C4-2B (cell line): ENCODE measurements around the gene TMEM258.

Experiments used
- ZFX ChIP-seq: fragments of 450-650 bp; IDR thresholded peaks from 2 replicates; pipeline ENCODE4 v1.6.1; 2017
- TF ChIP-seq, protein P1 (sequence below): fragments of 450-650 bp; conservative IDR thresholded peaks from 2 replicates; pipeline ENCODE4 v1.5.1; 2017; ENCODE audit warnings: mild to moderate bottlenecking

DNA sequence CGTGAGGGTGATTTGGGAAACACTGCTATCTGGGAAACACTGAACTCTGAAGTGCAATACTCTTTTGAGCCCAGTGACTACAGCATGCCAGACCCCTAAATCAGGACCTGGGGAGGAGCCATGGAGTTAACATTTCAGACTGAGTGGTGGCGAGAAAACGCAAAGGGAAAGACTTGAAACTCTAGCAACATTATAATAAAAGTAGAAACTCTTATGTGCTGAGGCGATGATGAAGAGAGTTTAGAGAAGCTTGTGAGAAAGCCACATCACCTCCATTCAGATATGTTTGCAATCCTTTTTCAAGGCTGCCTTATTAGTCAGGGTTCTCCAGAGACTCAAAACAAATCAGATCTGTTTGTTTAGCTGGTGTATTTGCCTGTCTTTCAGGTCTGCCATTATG, 2.2 kb upstream of the TMEM258 start:
- TF ChIP-seq, protein P1, sequence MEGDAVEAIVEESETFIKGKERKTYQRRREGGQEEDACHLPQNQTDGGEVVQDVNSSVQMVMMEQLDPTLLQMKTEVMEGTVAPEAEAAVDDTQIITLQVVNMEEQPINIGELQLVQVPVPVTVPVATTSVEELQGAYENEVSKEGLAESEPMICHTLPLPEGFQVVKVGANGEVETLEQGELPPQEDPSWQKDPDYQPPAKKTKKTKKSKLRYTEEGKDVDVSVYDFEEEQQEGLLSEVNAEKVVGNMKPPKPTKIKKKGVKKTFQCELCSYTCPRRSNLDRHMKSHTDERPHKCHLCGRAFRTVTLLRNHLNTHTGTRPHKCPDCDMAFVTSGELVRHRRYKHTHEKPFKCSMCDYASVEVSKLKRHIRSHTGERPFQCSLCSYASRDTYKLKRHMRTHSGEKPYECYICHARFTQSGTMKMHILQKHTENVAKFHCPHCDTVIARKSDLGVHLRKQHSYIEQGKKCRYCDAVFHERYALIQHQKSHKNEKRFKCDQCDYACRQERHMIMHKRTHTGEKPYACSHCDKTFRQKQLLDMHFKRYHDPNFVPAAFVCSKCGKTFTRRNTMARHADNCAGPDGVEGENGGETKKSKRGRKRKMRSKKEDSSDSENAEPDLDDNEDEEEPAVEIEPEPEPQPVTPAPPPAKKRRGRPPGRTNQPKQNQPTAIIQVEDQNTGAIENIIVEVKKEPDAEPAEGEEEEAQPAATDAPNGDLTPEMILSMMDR: no peak
- TF ChIP-seq ZFX: no peak
